HEK293T (cell line): ENCODE measurements around the gene SORT1.

Experiments used
- ELF4 ChIP-seq: fragments of 450-650 bp; IDR thresholded peaks from 2 replicates; pipeline ENCODE4 v1.6.1; 2017; ENCODE audit warnings: antibody characterized with exemption
- FOXK2 ChIP-seq: fragments of 450-650 bp; IDR thresholded peaks from 2 replicates; pipeline ENCODE4 v1.6.1; 2016; ENCODE audit warnings: mild to moderate bottlenecking
- FOXM1 ChIP-seq: fragments of 450-650 bp; IDR thresholded peaks from 2 replicates; pipeline ENCODE4 v1.6.1; 2017; ENCODE audit warnings: mild to moderate bottlenecking, borderline replicate concordance
- HDGF ChIP-seq: fragments of 450-650 bp; IDR thresholded peaks from 2 replicates; pipeline ENCODE4 v1.6.1; 2017; ENCODE audit warnings: antibody characterized with exemption, borderline replicate concordance
- L3MBTL2 ChIP-seq: fragments of 450-650 bp; conservative IDR thresholded peaks from 2 replicates; pipeline ENCODE4 v1.6.1; 2016; ENCODE audit warnings: mild to moderate bottlenecking
- NFRKB ChIP-seq: fragments of 450-650 bp; IDR thresholded peaks from 2 replicates; pipeline ENCODE4 v1.6.1; 2016; ENCODE audit warnings: mild to moderate bottlenecking, moderate library complexity
- SP1 ChIP-seq: fragments of 450-650 bp; IDR thresholded peaks from 2 replicates; pipeline ENCODE4 v1.6.1; 2017
- TARDBP ChIP-seq: fragments of 450-650 bp; IDR thresholded peaks from 2 replicates; pipeline ENCODE4 v1.6.1; 2016

DNA sequence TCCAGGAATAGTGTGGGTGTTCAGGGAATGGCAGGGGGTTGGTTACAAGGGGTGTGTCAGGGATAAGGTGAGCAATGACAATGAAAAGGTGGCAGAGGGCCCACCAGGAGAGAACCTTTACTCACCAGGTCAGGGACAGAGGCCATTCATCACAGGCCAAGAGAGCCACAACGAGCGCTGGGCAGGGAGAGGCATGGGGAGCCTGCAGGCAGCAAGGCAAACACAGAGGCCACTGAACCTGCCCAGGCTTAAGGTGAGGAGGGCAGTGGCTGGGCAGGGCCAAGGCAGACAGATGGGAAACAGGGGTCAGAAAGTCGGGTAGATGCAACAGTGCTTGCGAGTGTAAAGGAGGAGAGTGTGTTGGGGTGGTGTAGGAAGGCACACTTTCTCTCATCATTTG, 62.6 kb downstream of the SORT1 start:
- TF ChIP-seq ELF4 (no peak), HDGF (no peak), TARDBP (no peak), NFRKB (no peak), FOXM1 (no peak), L3MBTL2 (no peak), SP1 (no peak), FOXK2 (no peak)
